Measurements from ENCODE around the gene HOXC10.

Gene HOXC10

GRCh38 chr12:54018468-54018984 lies 33.6 kb downstream of the HOXC10 start:
- Histone ChIP-seq H4K5ac (ENCODE audit: low read length) (no peak overlapping the region), H3K9ac (ENCODE audit: low read length) (no peak overlapping the region), H3K23ac (ENCODE audit: low read length) (no peak overlapping the region), H3K36me3 (ENCODE audit: control insufficient read depth, insufficient read depth, low read length) (no peaks in the 10 kb centered on the region), H3K56ac (ENCODE audit: low read length) (peak overlapping the region; percentile 45), H3K4me3 (ENCODE audit: low read length) (no peak overlapping the region), H4K8ac (ENCODE audit: low read depth, low read length) (no peak overlapping the region), H2BK5ac (ENCODE audit: low read length) (no peak overlapping the region), H3K4me1 (ENCODE audit: control insufficient read depth, low read depth, low read length) (peaks cover 2% of the 10 kb centered on the region), H3K79me1 (ENCODE audit: low read length) (no peaks in the 10 kb centered on the region), H2AK5ac (ENCODE audit: low read length) (no peak overlapping the region), H3K27ac (ENCODE audit: low read depth, low read length) (no peak overlapping the region), H3K27me3 (ENCODE audit: insufficient read depth, low read length, poor library complexity) (peaks cover 82% of the 10 kb centered on the region), H3K4ac (ENCODE audit: low read depth, low read length) (no peak overlapping the region), H3K4me2 (ENCODE audit: low read length) (peak overlapping the region; percentile 31), H2BK15ac (replicated peaks; ENCODE audit: low read depth) (no peak overlapping the region), H3K79me2 (ENCODE audit: control insufficient read depth, insufficient read depth, low read length) (no peaks in the 10 kb centered on the region), H3K18ac (ENCODE audit: low read length) (no peak overlapping the region), H2BK120ac (ENCODE audit: low read depth, low read length) (no peak overlapping the region)
- DNase-seq = no peak
- WGBS (ENCODE audit: extremely low coverage, insufficient coverage, low lambda C conversion rate) = no CpG with 5 or more reads among the region's 29 CpGs

DNA sequence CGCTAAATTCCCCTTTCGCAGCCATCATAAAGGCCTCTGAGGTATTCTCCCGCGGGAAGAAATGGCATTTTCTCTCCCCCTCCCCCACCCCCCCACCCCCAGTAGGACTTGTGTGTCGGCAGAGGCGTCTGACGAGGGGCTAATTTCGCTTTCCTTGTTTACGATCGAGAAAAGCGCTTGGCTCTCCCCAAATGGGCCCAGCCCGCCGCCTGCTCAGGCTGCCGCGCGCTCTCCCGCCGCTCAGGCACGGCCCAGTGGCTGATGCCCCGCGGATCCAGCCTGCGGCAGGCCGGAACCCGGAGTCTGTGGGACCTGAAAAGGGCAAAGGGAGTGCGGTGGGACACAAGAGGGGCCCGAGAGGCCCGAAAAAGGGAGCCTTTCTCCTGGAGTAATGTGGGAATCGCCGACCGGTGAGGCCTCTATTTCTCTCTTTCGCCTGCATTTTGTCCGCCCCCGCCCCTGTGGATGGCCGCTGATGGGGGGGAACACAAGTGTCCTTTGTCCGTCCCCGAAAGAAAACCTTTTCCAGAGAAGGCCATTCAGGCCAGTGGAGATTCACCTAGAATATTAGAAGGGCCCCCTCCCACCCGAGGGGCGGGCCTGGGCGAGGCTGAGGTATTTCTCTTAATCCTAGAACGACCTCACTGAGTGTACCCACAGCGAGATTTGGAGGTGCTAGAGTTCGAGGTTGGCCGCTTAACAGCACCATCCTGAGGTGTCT lies 34.3 kb downstream of the HOXC10 start:
- no peak overlapping the region for H4K8ac ChIP-seq (ENCODE audit: low read depth, low read length)
- H3K23ac ChIP-seq (ENCODE audit: low read length) = no peak overlapping the region
- H3K79me1 ChIP-seq (ENCODE audit: low read length) = no peaks in the 10 kb centered on the region
- H3K79me2 ChIP-seq (ENCODE audit: control insufficient read depth, insufficient read depth, low read length) = no peaks in the 10 kb centered on the region
- no peak overlapping the region for H3K4me3 ChIP-seq (ENCODE audit: low read length)
- H3K9ac ChIP-seq (ENCODE audit: low read length) = peak overlapping the region; percentile 8
- no peaks in the 10 kb centered on the region for H3K36me3 ChIP-seq (ENCODE audit: control insufficient read depth, insufficient read depth, low read length)
- no CpG with 5 or more reads among the region's 43 CpGs for WGBS (ENCODE audit: extremely low coverage, insufficient coverage, low lambda C conversion rate)
- peaks cover 2% of the 10 kb centered on the region for H3K4me1 ChIP-seq (ENCODE audit: control insufficient read depth, low read depth, low read length)
- peaks cover 82% of the 10 kb centered on the region for H3K27me3 ChIP-seq (ENCODE audit: insufficient read depth, low read length, poor library complexity)
- H2BK120ac ChIP-seq (ENCODE audit: low read depth, low read length) = no peak overlapping the region
- peak overlapping the region; percentile 3 for H3K4me2 ChIP-seq (ENCODE audit: low read length)
- H2AK5ac ChIP-seq (ENCODE audit: low read length) = no peak overlapping the region
- no peak overlapping the region for H2BK5ac ChIP-seq (ENCODE audit: low read length)
- no peak overlapping the region for H2BK15ac ChIP-seq (replicated peaks; ENCODE audit: low read depth)
- H4K5ac ChIP-seq (ENCODE audit: low read length) = no peak overlapping the region
- H3K56ac ChIP-seq (ENCODE audit: low read length) = no peak overlapping the region
- H3K4ac ChIP-seq (ENCODE audit: low read depth, low read length) = no peak overlapping the region
- no peak overlapping the region for H3K27ac ChIP-seq (ENCODE audit: low read depth, low read length)
- DNase-seq = peak; percentile 53
- no peak overlapping the region for H3K18ac ChIP-seq (ENCODE audit: low read length)

DNA sequence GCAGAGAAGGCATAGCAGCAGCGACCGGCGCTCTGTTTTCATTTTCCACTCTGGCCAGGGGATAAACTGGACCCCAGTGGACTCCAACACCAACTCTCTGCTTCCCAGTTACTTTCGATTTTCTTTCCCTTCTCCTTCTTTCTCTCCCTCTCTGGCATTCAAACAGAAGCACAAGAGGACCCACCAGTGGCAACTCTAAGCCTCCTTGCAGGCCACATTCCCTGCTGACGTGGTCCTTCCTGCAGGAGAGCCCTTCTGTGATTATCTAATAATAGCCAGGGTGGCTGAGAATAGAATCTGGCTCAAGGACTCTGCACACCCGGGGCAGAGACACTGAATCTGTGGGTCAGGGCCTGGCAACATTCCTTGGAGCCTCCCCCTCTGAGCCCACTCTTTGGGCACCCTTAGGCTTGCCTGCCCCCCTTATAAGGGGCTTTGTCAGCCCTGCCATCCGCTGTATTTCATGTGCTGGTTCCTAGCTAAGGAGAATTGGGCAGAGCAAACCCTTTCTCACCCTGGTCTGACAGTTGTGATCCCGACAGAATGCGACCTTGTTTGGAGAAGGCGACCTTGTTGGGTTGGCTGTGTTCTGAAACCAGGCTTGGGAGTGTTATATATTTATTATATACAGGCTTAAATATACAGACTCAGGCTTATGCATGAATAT lies 35.1 kb downstream of the HOXC10 start:
- Histone ChIP-seq H3K79me2 (ENCODE audit: control insufficient read depth, insufficient read depth, low read length) (no peaks in the 10 kb centered on the region), H2BK15ac (replicated peaks; ENCODE audit: low read depth) (no peak overlapping the region), H3K4me3 (ENCODE audit: low read length) (no peak overlapping the region), H3K56ac (ENCODE audit: low read length) (no peak overlapping the region), H2BK120ac (ENCODE audit: low read depth, low read length) (no peak overlapping the region), H3K4me1 (ENCODE audit: control insufficient read depth, low read depth, low read length) (peaks cover 2% of the 10 kb centered on the region), H3K9ac (ENCODE audit: low read length) (no peak overlapping the region), H3K36me3 (ENCODE audit: control insufficient read depth, insufficient read depth, low read length) (no peaks in the 10 kb centered on the region), H3K27me3 (ENCODE audit: insufficient read depth, low read length, poor library complexity) (peaks cover 82% of the 10 kb centered on the region), H2BK5ac (ENCODE audit: low read length) (no peak overlapping the region), H3K4me2 (ENCODE audit: low read length) (no peak overlapping the region), H3K27ac (ENCODE audit: low read depth, low read length) (no peak overlapping the region), H4K8ac (ENCODE audit: low read depth, low read length) (no peak overlapping the region), H2AK5ac (ENCODE audit: low read length) (no peak overlapping the region), H4K5ac (ENCODE audit: low read length) (no peak overlapping the region), H3K79me1 (ENCODE audit: low read length) (no peaks in the 10 kb centered on the region), H3K4ac (ENCODE audit: low read depth, low read length) (no peak overlapping the region), H3K18ac (ENCODE audit: low read length) (no peak overlapping the region), H3K23ac (ENCODE audit: low read length) (no peak overlapping the region)
- DNase-seq = no peak
- WGBS (ENCODE audit: extremely low coverage, insufficient coverage, low lambda C conversion rate) = no CpG with 5 or more reads among the region's 10 CpGs

DNA sequence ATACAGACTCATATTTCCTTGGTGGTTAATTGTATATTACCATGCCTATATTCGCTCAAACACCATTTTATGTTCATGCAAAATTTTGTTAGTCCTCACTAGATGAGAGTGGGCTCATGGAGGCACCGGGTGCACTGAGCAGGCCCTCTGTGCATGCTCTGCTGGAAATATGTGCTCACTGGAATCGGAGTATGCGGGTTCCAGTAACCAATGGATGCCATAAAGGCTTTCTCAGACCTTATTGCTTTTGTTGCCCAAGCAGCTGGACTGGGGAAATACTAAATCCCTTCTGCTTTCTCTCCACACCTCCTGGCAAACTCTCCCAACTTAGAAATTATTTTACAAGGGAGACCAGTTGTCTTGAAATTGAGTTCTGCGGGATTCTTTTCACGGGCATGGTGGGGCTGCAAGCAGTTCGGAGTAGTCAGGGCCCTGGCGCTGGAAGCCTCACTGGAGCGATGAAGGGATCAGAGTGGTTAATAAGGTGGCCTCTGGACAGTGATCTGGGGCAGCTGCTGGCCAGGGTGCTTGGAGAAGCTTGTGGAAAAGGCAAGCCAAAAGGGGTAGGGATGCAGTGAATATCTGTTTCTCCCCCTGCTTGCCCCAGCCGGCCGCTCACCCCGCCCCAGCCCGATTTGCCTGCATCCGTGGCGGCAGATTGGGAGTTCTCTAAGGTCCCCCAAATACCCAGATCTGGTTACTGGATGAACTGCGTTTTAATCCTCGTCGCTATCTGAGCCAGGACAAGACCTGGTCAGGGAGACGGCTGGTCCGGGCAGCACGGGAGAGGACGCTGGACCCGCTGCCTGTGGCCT lies 35.9 kb downstream of the HOXC10 start:
- Histone ChIP-seq H2AK5ac (ENCODE audit: low read length) (no peak overlapping the region), H3K79me2 (ENCODE audit: control insufficient read depth, insufficient read depth, low read length) (no peaks in the 10 kb centered on the region), H3K79me1 (ENCODE audit: low read length) (no peaks in the 10 kb centered on the region), H3K4me2 (ENCODE audit: low read length) (no peak overlapping the region), H3K56ac (ENCODE audit: low read length) (no peak overlapping the region), H3K9ac (ENCODE audit: low read length) (no peak overlapping the region), H4K8ac (ENCODE audit: low read depth, low read length) (no peak overlapping the region), H3K23ac (ENCODE audit: low read length) (no peak overlapping the region), H3K27ac (ENCODE audit: low read depth, low read length) (no peak overlapping the region), H3K4ac (ENCODE audit: low read depth, low read length) (no peak overlapping the region), H3K4me3 (ENCODE audit: low read length) (no peak overlapping the region), H3K18ac (ENCODE audit: low read length) (no peak overlapping the region), H2BK120ac (ENCODE audit: low read depth, low read length) (no peak overlapping the region), H3K36me3 (ENCODE audit: control insufficient read depth, insufficient read depth, low read length) (no peaks in the 10 kb centered on the region), H3K4me1 (ENCODE audit: control insufficient read depth, low read depth, low read length) (peaks cover 2% of the 10 kb centered on the region), H4K5ac (ENCODE audit: low read length) (no peak overlapping the region), H2BK15ac (replicated peaks; ENCODE audit: low read depth) (no peak overlapping the region), H2BK5ac (ENCODE audit: low read length) (no peak overlapping the region), H3K27me3 (ENCODE audit: insufficient read depth, low read length, poor library complexity) (peaks cover 82% of the 10 kb centered on the region)
- DNase-seq = no peak
- WGBS (ENCODE audit: extremely low coverage, insufficient coverage, low lambda C conversion rate) = no CpG with 5 or more reads among the region's 23 CpGs

GRCh38 chr12:54021432-54022013 lies 36.6 kb downstream of the HOXC10 start:
- no peak overlapping the region for H2AK5ac ChIP-seq (ENCODE audit: low read length)
- no CpG with 5 or more reads among the region's 16 CpGs for WGBS (ENCODE audit: extremely low coverage, insufficient coverage, low lambda C conversion rate)

More at GRCh38 chr12:54021432-54022013, 36.6 kb downstream of the HOXC10 start:
- H3K36me3 ChIP-seq (ENCODE audit: control insufficient read depth, insufficient read depth, low read length) = no peaks in the 10 kb centered on the region
- no peak overlapping the region for H3K9ac ChIP-seq (ENCODE audit: low read length)
- H2BK120ac ChIP-seq (ENCODE audit: low read depth, low read length) = no peak overlapping the region
- no peak overlapping the region for H4K5ac ChIP-seq (ENCODE audit: low read length)
- H3K56ac ChIP-seq (ENCODE audit: low read length) = no peak overlapping the region
- H4K8ac ChIP-seq (ENCODE audit: low read depth, low read length) = no peak overlapping the region
- H3K4me1 ChIP-seq (ENCODE audit: control insufficient read depth, low read depth, low read length) = peaks cover 2% of the 10 kb centered on the region
- H3K79me1 ChIP-seq (ENCODE audit: low read length) = no peaks in the 10 kb centered on the region
- no peak overlapping the region for H3K23ac ChIP-seq (ENCODE audit: low read length)
- peak; percentile 86 for DNase-seq
- H3K4me3 ChIP-seq (ENCODE audit: low read length) = no peak overlapping the region
- no peak overlapping the region for H3K4me2 ChIP-seq (ENCODE audit: low read length)
- H2BK15ac ChIP-seq (replicated peaks; ENCODE audit: low read depth) = no peak overlapping the region
- peaks cover 83% of the 10 kb centered on the region for H3K27me3 ChIP-seq (ENCODE audit: insufficient read depth, low read length, poor library complexity)
- H3K18ac ChIP-seq (ENCODE audit: low read length) = no peak overlapping the region
- H3K27ac ChIP-seq (ENCODE audit: low read depth, low read length) = no peak overlapping the region
- H2BK5ac ChIP-seq (ENCODE audit: low read length) = no peak overlapping the region
- no peaks in the 10 kb centered on the region for H3K79me2 ChIP-seq (ENCODE audit: control insufficient read depth, insufficient read depth, low read length)
- H3K4ac ChIP-seq (ENCODE audit: low read depth, low read length) = no peak overlapping the region
